ENCODE results near the gene FAM171A1.

Gene FAM171A1

DNA sequence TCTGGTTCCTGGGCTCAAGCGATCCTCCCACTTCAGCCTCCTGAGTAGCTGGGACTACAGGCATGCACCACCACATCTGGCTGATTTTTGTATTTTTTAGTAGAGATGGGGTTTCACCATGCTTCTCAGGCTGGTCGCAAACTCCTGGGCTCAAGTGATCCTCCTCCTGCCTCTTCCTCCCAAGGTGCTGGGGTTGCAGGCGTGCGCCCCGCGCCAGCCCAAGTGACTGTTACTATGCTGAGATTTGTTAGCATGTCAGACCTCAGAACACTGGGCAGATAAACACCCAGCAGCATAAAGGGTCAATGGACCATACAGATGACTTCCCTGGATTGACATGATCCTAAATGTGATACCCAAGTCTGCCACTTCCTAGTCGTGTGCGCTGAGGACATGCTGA lies 142.7 kb downstream of the FAM171A1 start:
- Histone ChIP-seq H3K9me3 (ENCODE audit: insufficient read depth, low read depth, low read length) (no peaks in the 10 kb centered on the region), H3K27ac (ENCODE audit: low read length) (no peak overlapping the region), H3K4me3 (ENCODE audit: low read length) (no peak overlapping the region), H3K27me3 (ENCODE audit: insufficient read depth, low read length) (no peaks in the 10 kb centered on the region), H3K4me1 (ENCODE audit: insufficient read depth, low read length) (no peaks in the 10 kb centered on the region), H3K36me3 (ENCODE audit: insufficient read depth, low read depth, low read length) (no peaks in the 10 kb centered on the region), H3K9ac (ENCODE audit: low read depth, low read length) (no peak overlapping the region)

DNA sequence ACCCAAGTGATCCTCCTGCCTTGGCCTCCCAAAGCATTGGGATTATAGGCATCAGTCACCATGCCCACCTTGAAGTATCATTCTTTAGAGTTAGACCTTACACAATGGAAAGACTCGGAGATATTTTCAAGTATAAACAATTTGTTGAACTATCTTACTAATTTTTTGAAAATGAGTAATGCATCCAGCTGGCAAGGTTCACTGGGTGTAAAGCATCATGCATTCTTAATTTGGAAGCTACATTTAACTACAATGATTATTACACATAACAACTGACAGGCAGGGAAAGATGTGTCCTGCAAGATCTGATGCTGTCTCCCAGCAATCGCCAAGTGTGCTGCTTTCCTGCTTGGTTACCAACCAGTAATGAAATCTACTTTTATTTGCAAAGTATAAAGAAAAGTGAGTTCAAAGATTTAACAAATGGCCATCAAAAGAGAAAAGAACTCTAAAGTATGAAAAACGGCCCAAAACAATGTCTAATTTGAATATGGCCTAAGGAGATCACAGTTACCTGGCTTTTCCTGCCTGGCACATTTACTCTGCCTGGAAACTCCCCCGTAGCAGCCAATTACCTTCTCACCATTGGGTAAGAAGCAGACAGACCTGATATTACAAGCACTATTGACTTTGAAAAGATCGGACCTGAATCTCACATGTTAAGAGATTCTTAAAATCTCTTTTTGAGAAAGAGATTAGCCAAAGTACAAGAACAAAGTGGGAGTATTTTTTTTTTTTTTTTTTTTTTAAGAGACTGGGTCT lies 143.3 kb downstream of the FAM171A1 start:
- H3K9me3 ChIP-seq (ENCODE audit: insufficient read depth, low read depth, low read length): no peaks in the 10 kb centered on the region
- H3K36me3 ChIP-seq (ENCODE audit: insufficient read depth, low read depth, low read length): no peaks in the 10 kb centered on the region
- H3K4me3 ChIP-seq (ENCODE audit: low read length): no peak overlapping the region
- no peak overlapping the region for H3K9ac ChIP-seq (ENCODE audit: low read depth, low read length)
- no peaks in the 10 kb centered on the region for H3K27me3 ChIP-seq (ENCODE audit: insufficient read depth, low read length)
- no peaks in the 10 kb centered on the region for H3K4me1 ChIP-seq (ENCODE audit: insufficient read depth, low read length)
- no peak overlapping the region for H3K27ac ChIP-seq (ENCODE audit: low read length)

DNA sequence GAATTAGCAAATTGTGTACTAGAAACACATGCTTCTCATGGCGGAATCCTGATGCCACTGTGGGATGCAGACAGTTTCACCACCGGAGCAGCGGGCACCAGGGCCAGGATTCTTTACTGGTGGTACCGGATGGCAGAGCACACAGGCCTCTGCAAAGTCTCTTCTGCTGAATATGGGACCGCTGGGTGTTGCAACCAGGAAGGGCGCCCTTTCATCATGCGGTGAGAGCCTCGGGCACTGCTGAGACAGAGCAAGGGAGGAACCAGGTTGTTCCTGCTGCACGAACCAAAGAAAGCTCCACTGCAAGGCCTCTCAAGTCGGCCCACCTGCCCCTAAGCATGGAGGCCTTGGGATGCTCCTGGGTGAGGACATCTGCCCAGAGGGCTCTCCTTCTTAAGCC lies 145.6 kb downstream of the FAM171A1 start:
- H3K27ac ChIP-seq (ENCODE audit: low read length): no peak overlapping the region
- no peaks in the 10 kb centered on the region for H3K36me3 ChIP-seq (ENCODE audit: insufficient read depth, low read depth, low read length)
- H3K9ac ChIP-seq (ENCODE audit: low read depth, low read length): no peak overlapping the region
- H3K4me3 ChIP-seq (ENCODE audit: low read length): no peak overlapping the region
- H3K4me1 ChIP-seq (ENCODE audit: insufficient read depth, low read length): no peaks in the 10 kb centered on the region
- no peaks in the 10 kb centered on the region for H3K9me3 ChIP-seq (ENCODE audit: insufficient read depth, low read depth, low read length)
- no peaks in the 10 kb centered on the region for H3K27me3 ChIP-seq (ENCODE audit: insufficient read depth, low read length)

DNA sequence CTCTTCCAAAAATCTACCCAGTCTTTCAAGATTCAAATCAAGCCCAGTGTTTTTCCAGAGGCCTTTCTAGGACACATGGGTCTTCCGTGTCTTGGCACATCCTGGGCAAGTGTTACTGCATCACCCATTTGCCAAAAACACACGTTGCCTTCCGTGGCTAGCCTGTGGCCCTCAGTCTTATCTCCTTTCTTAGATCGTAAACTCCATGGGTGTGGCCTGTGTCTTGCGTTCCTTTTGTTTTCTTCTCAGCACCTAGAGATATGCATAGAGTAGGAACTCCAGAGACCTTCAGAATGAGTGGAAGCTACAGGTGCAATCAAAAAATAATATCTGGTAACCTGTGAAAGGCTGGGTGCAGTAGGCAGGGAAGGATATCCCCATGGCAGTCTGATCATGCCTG lies 146.1 kb downstream of the FAM171A1 start:
- H3K9ac ChIP-seq (ENCODE audit: low read depth, low read length): no peak overlapping the region
- no peak overlapping the region for H3K4me3 ChIP-seq (ENCODE audit: low read length)
- no peaks in the 10 kb centered on the region; the same call in 1 of the 2 replicates for H3K36me3 ChIP-seq (ENCODE audit: insufficient read depth, low read depth, low read length)
- H3K27ac ChIP-seq (ENCODE audit: low read length): no peak overlapping the region
- no peaks in the 10 kb centered on the region for H3K4me1 ChIP-seq (ENCODE audit: insufficient read depth, low read length)
- H3K9me3 ChIP-seq (ENCODE audit: insufficient read depth, low read depth, low read length): no peaks in the 10 kb centered on the region
- H3K27me3 ChIP-seq (ENCODE audit: insufficient read depth, low read length): no peaks in the 10 kb centered on the region

DNA sequence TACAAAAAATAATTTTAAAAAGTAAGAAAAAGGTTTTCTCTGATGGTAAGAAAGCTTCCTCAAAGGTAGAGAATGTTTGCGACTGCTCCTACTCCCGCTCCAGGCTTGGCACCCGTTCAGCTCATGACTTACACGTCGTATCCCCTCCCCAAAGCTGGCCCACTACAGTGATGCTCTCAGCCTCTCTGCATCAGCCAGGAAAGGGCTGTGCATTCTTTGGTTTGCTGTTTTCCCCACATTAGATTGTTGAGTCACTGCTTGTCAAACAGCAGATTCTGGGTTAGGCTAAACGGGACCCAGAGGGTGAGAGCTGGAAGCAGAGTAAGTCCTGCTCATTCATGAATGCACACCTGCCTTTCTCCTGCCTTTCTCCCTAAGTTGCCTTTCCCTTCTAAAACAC lies 147.9 kb downstream of the FAM171A1 start:
- Histone ChIP-seq H3K4me3 (ENCODE audit: low read length) (no peak overlapping the region), H3K36me3 (ENCODE audit: insufficient read depth, low read depth, low read length) (no peaks in the 10 kb centered on the region; the same call in 1 of the 2 replicates), H3K4me1 (ENCODE audit: insufficient read depth, low read length) (no peaks in the 10 kb centered on the region), H3K9me3 (ENCODE audit: insufficient read depth, low read depth, low read length) (no peaks in the 10 kb centered on the region), H3K9ac (ENCODE audit: low read depth, low read length) (no peak overlapping the region), H3K27ac (ENCODE audit: low read length) (no peak overlapping the region), H3K27me3 (ENCODE audit: insufficient read depth, low read length) (no peaks in the 10 kb centered on the region)

DNA sequence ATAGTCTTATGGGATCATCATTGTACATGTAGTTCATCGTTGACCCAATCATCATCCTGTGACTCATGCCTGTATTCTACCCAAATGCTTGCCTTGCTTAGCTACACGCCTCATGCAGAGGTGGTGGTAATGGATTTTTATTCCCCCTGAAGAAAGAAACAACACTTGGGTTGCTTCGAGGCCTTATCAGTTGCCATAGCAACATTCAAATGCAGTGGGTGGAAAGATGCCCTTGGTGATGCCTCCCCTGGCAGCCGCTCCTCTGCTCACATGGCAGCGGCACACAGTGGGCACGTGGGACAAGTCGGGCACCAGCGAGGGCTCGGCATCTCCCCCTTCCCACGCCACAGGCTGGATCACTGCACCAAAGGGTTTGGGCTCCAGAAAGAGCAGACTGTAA lies 148.6 kb downstream of the FAM171A1 start:
- Histone ChIP-seq H3K4me1 (ENCODE audit: insufficient read depth, low read length) (no peaks in the 10 kb centered on the region), H3K9me3 (ENCODE audit: insufficient read depth, low read depth, low read length) (no peaks in the 10 kb centered on the region), H3K27ac (ENCODE audit: low read length) (no peak overlapping the region), H3K4me3 (ENCODE audit: low read length) (no peak overlapping the region), H3K36me3 (ENCODE audit: insufficient read depth, low read depth, low read length) (no peaks in the 10 kb centered on the region; the same call in 1 of the 2 replicates), H3K9ac (ENCODE audit: low read depth, low read length) (no peak overlapping the region), H3K27me3 (ENCODE audit: insufficient read depth, low read length) (no peaks in the 10 kb centered on the region)

DNA sequence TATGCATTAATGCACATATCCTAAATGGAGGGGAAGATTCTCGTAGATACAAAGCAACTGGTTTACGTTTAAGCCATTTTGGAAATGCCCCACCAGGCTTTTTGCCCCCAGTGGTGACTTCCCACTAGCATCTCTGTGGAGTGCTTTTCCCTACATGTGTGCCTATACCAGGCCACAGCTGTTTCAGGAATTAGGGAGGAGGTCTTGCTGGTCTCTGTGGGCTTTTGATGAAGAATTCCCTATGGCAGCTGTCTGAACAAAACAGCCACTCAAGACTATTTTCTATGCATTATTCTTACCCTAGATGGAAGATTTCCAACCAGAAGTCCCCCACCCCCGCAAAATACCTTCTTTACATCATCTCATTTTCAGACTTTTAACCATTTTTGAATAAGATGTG lies 150.6 kb downstream of the FAM171A1 start:
- H3K36me3 ChIP-seq (ENCODE audit: insufficient read depth, low read depth, low read length): no peaks in the 10 kb centered on the region; the same call in 1 of the 2 replicates
- H3K27me3 ChIP-seq (ENCODE audit: insufficient read depth, low read length): no peaks in the 10 kb centered on the region
- H3K9ac ChIP-seq (ENCODE audit: low read depth, low read length): no peak overlapping the region
- H3K27ac ChIP-seq (ENCODE audit: low read length): no peak overlapping the region
- H3K4me1 ChIP-seq (ENCODE audit: insufficient read depth, low read length): no peaks in the 10 kb centered on the region
- no peaks in the 10 kb centered on the region for H3K9me3 ChIP-seq (ENCODE audit: insufficient read depth, low read depth, low read length)
- H3K4me3 ChIP-seq (ENCODE audit: low read length): no peak overlapping the region

DNA sequence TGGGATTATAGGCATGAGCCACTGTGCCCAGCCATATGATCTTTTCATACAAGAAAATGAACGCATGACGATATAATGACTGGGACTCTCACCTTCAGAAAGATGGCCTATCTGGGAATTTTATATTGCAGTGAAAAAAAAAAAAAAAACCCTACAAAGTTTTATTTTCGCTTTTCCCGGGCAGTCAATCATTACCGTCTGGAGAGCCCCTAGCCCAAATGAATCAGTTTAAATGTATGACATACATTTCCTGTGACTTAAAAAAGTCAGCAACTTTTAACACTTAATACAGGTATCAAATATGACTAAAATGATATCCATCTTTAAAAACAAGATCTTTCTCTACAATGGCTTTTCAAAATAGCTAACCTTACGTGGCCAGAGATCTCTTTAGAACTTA lies 154.4 kb downstream of the FAM171A1 start:
- Histone ChIP-seq H3K4me1 (ENCODE audit: insufficient read depth, low read length) (no peaks in the 10 kb centered on the region), H3K9me3 (ENCODE audit: insufficient read depth, low read depth, low read length) (no peaks in the 10 kb centered on the region), H3K27me3 (ENCODE audit: insufficient read depth, low read length) (no peaks in the 10 kb centered on the region), H3K36me3 (ENCODE audit: insufficient read depth, low read depth, low read length) (peaks cover 15% of the 10 kb centered on the region), H3K4me3 (ENCODE audit: low read length) (no peak overlapping the region), H3K9ac (ENCODE audit: low read depth, low read length) (no peak overlapping the region), H3K27ac (ENCODE audit: low read length) (no peak overlapping the region)

GRCh38 chr10:15214237-15214636 lies 156.9 kb downstream of the FAM171A1 start:
- Histone ChIP-seq H3K4me1 (ENCODE audit: insufficient read depth, low read length) (no peaks in the 10 kb centered on the region), H3K27ac (ENCODE audit: low read length) (no peak overlapping the region), H3K4me3 (ENCODE audit: low read length) (no peak overlapping the region), H3K9ac (ENCODE audit: low read depth, low read length) (no peak overlapping the region), H3K27me3 (ENCODE audit: insufficient read depth, low read length) (no peaks in the 10 kb centered on the region), H3K9me3 (ENCODE audit: insufficient read depth, low read depth, low read length) (no peaks in the 10 kb centered on the region), H3K36me3 (ENCODE audit: insufficient read depth, low read depth, low read length) (peaks cover 15% of the 10 kb centered on the region)

DNA sequence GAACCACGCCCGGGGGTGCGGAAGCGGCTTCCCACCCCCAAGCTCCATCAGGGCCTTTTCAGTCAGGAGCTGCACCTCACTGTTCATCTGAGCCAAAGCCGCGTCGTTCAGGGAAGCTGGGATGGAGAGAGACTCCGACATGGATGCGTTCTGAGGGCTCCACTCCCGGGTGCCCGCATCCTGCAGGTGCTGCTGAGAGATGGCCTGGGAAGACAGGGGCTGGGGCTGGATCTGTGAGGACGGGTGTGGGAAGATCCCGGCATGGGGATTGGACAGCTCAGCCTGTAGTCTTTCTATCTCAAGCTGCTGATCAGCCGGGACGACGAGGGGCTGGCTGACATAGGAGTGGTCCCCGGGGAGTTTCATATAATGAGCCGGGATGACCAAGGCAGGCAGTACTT lies 157.6 kb downstream of the FAM171A1 start:
- Histone ChIP-seq H3K36me3 (ENCODE audit: insufficient read depth, low read depth, low read length) (peaks cover 15% of the 10 kb centered on the region), H3K4me3 (ENCODE audit: low read length) (no peak overlapping the region), H3K27me3 (ENCODE audit: insufficient read depth, low read length) (no peaks in the 10 kb centered on the region), H3K27ac (ENCODE audit: low read length) (no peak overlapping the region), H3K9me3 (ENCODE audit: insufficient read depth, low read depth, low read length) (no peaks in the 10 kb centered on the region), H3K9ac (ENCODE audit: low read depth, low read length) (no peak overlapping the region), H3K4me1 (ENCODE audit: insufficient read depth, low read length) (no peaks in the 10 kb centered on the region)

DNA sequence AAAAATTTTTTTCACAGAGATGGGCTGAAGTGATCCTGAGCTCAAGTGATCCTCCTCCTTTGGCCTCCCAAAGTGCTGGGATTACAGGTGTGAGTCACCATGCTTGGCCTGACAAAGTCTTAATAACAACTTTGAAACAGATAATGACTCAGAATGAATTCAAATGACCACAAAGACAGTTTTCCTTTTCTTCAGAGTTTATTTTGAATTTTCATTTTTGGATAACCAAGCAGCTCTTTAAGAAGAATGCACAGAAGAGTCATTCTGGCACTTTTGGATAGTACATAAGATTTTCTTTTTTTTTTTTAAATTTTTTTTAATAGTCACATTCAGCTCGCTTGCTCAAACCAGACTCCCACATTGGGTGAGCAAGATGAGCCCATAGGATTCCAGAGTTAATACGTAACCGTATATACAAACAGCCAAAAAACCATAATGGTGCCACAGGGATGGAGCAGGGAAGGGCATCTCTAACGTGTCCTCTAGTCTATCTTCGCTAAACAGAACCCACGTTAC lies 159.6 kb downstream of the FAM171A1 start:
- Histone ChIP-seq H3K36me3 (ENCODE audit: insufficient read depth, low read depth, low read length) (peaks cover 15% of the 10 kb centered on the region), H3K27me3 (ENCODE audit: insufficient read depth, low read length) (no peaks in the 10 kb centered on the region), H3K4me1 (ENCODE audit: insufficient read depth, low read length) (no peaks in the 10 kb centered on the region), H3K9ac (ENCODE audit: low read depth, low read length) (no peak overlapping the region), H3K9me3 (ENCODE audit: insufficient read depth, low read depth, low read length) (no peaks in the 10 kb centered on the region), H3K4me3 (ENCODE audit: low read length) (no peak overlapping the region), H3K27ac (ENCODE audit: low read length) (no peak overlapping the region)

DNA sequence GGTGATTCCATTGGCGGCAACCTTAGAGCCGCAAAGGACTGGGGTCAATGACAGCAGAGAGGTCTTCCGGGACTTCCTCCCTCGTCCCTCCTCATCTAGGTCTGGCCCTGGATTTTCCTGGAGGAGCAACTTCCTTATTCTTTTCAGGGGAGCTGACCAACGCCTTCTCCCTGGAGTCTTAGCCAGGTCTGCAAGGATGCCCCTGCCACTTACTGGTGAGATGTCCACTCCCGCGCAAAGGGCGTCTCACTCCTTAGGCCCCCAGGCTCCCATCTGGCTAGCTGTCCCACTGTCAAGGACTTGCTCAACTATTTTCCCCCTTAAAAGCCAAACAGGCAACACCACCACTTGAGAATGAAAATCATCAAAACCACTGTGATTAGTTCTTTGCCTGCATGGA lies 160.6 kb downstream of the FAM171A1 start:
- H3K4me3 ChIP-seq (ENCODE audit: low read length): no peak overlapping the region
- no peaks in the 10 kb centered on the region for H3K27me3 ChIP-seq (ENCODE audit: insufficient read depth, low read length)
- H3K9ac ChIP-seq (ENCODE audit: low read depth, low read length): no peak overlapping the region
- H3K27ac ChIP-seq (ENCODE audit: low read length): no peak overlapping the region
- peaks cover 15% of the 10 kb centered on the region for H3K36me3 ChIP-seq (ENCODE audit: insufficient read depth, low read depth, low read length)
- H3K4me1 ChIP-seq (ENCODE audit: insufficient read depth, low read length): 0 out of 2 replicates have a peak, but pooled peaks cover 2% of the 10 kb centered on the region
- H3K9me3 ChIP-seq (ENCODE audit: insufficient read depth, low read depth, low read length): no peaks in the 10 kb centered on the region

Measured in iPS-20b (cell line).